GM12878 (cell line): Measurements from ENCODE around the gene ARVCF. TPM values are rescaled to one million over a fixed set of nuclear protein-coding genes. Genes with fewer than 3 reads are reported as not detected.

ENCODE experiments used
- ATAC-seq: fragments of 200-7000 bp; cut with Tn5 transposase; 3 replicates; pipeline ENCODE4 v1.9.1; 2020; ENCODE audit warnings: mild to moderate bottlenecking, moderate library complexity
- BruUV-seq: library from RNA; stranded (reverse); fragments of 400-500 nt; replicated peaks from 2 replicates; lab custom pipeline; 2021; lab: Mats Ljungman, UMichigan
- CTCF ChIA-PET: fragments of 300-600 bp; sonication (Branson Sonifier 250); formaldehyde crosslinking; extraction: SDS; loops from one replicate; lab custom pipeline; 2021; ENCODE audit warnings: inconsistent platforms; lab: Yijun Ruan, JAX
- POLR2A ChIA-PET: fragments of 350-600 bp; formaldehyde crosslinking; extraction: SDS; loops from one replicate; lab custom pipeline; 2021; ENCODE audit warnings: inconsistent platforms; lab: Charles Lee
- RAD21 ChIA-PET: fragments of 300-600 bp; sonication (Branson Sonifier 250); formaldehyde crosslinking; loops from one replicate; lab custom pipeline; 2023; ENCODE audit warnings: antibody characterized with exemption; ENCODE audit not compliant: unreplicated experiment; lab: Charles Lee
- SMC1A ChIA-PET: fragments of 300-600 bp; sonication (Branson Sonifier 250); formaldehyde crosslinking; loops from one replicate; lab custom pipeline; 2023; ENCODE audit not compliant: unreplicated experiment, uncharacterized antibody; lab: Charles Lee
- DNase-seq: peaks from one replicate; pipeline ENCODE4 v3.0.0-alpha.2; 2011; ENCODE audit warnings: low read depth, low spot score
- FAIRE-seq: peaks from 3 replicates; lab custom pipeline; 2011; peaks lifted over from hg19 to GRCh38; lab: Jason Lieb, UNC
- H2AFZ ChIP-seq: 2 replicates; pipeline ENCODE4 v1.6.0; 2011; ENCODE audit warnings: low read depth, low read length, control low read depth; ENCODE audit not compliant: control insufficient read depth
- H3K27ac ChIP-seq: 2 replicates; pipeline ENCODE4 v1.5.1; 2011; ENCODE audit warnings: control low read depth; ENCODE audit not compliant: control insufficient read depth, insufficient read depth
- H3K27me3 ChIP-seq, 2 experiments: replicated peaks in 1 of 2; 2 replicates each; pipeline versions ENCODE4 v1.6.0 to v1.6.1; 2011; ENCODE audit warnings: low read length in 1 of 2; ENCODE audit not compliant: control insufficient read depth in 2 of 2, insufficient read depth in 2 of 2
- H3K36me3 ChIP-seq, 2 experiments: 2 replicates each; pipeline ENCODE4 v1.5.1; 2011; ENCODE audit warnings: low read length in 1 of 2; ENCODE audit not compliant: control insufficient read depth in 2 of 2, insufficient read depth in 2 of 2
- H3K4me1 ChIP-seq: 2 replicates; pipeline ENCODE4 v1.6.1; 2011; ENCODE audit warnings: mild to moderate bottlenecking, low read length, moderate library complexity, mixed read lengths; ENCODE audit not compliant: control insufficient read depth, insufficient read depth
- H3K4me2 ChIP-seq: 2 replicates; pipeline ENCODE4 v1.6.0; 2011; ENCODE audit warnings: control low read depth; ENCODE audit not compliant: control insufficient read depth, insufficient read depth
- H3K4me3 ChIP-seq: fragments of 200-600 bp; sonication (generic); 2 replicates; pipeline ENCODE4 v1.5.1; 2016
- H3K79me2 ChIP-seq: 2 replicates; pipeline ENCODE4 v1.6.0; 2011; ENCODE audit warnings: low read length; ENCODE audit not compliant: control insufficient read depth, insufficient read depth
- H3K9ac ChIP-seq: 2 replicates; pipeline ENCODE4 v1.8.0; 2011; ENCODE audit warnings: low read length, control low read depth, mixed read lengths; ENCODE audit not compliant: control insufficient read depth, insufficient read depth
- H3K9me3 ChIP-seq: replicated peaks from 3 replicates; pipeline ENCODE4 v1.5.1; 2011; ENCODE audit warnings: mild to moderate bottlenecking, low read length; ENCODE audit not compliant: control insufficient read depth, insufficient read depth
- H4K20me1 ChIP-seq: 2 replicates; pipeline ENCODE4 v1.6.0; 2011; ENCODE audit not compliant: control insufficient read depth, insufficient read depth
- BACH1 ChIP-seq: fragments of 450-650 bp; IDR thresholded peaks from 2 replicates; pipeline ENCODE4 v1.6.1; 2017; ENCODE audit warnings: mild to moderate bottlenecking, borderline replicate concordance
- BCLAF1 ChIP-seq: fragments of 450-650 bp; IDR thresholded peaks from 2 replicates; pipeline ENCODE4 v1.6.1; 2017; ENCODE audit warnings: antibody characterized with exemption, mild to moderate bottlenecking, moderate library complexity
- BRCA1 ChIP-seq: IDR thresholded peaks from 2 replicates; pipeline ENCODE4 v1.6.1; 2011; ENCODE audit warnings: low read depth, low read length, improper control_type of control experiment
- EED ChIP-seq: sonication (generic); IDR thresholded peaks from 2 replicates; pipeline ENCODE4 v1.6.1; 2016; ENCODE audit warnings: antibody characterized with exemption, low read depth
- EGR1 ChIP-seq, 2 experiments: IDR thresholded peaks; 1 replicate in 1 of 2; 2 replicates in 1 of 2; pipeline ENCODE4 v1.6.1; 2011 to 2012; ENCODE audit warnings: low read depth in 2 of 2, low read length in 2 of 2, borderline replicate concordance in 1 of 2, mild to moderate bottlenecking in 1 of 2, moderate library complexity in 1 of 2
- GATAD2B ChIP-seq: fragments of 450-650 bp; conservative IDR thresholded peaks from 2 replicates; pipeline ENCODE4 v1.6.1; 2017; ENCODE audit warnings: low read depth, mild to moderate bottlenecking, moderate library complexity
- IRF5 ChIP-seq: fragments of 450-650 bp; IDR thresholded peaks from 2 replicates; pipeline ENCODE4 v1.6.1; 2017; ENCODE audit warnings: borderline replicate concordance
- LARP7 ChIP-seq: fragments of 450-650 bp; IDR thresholded peaks from 2 replicates; pipeline ENCODE4 v1.6.1; 2017; ENCODE audit warnings: mild to moderate bottlenecking
- PBX3 ChIP-seq: IDR thresholded peaks from 2 replicates; pipeline ENCODE4 v1.6.1; 2011; ENCODE audit warnings: mild to moderate bottlenecking, low read depth, low read length, moderate library complexity; ENCODE audit not compliant: insufficient replicate concordance
- SIX5 ChIP-seq: IDR thresholded peaks from 2 replicates; pipeline ENCODE4 v1.6.1; 2011; ENCODE audit warnings: mild to moderate bottlenecking, low read depth, low read length, moderate library complexity; ENCODE audit not compliant: severe bottlenecking
- STAT3 ChIP-seq: IDR thresholded peaks from 2 replicates; pipeline ENCODE4 v1.6.1; 2011; ENCODE audit warnings: low read depth, low read length, improper control_type of control experiment
- ZNF217 ChIP-seq: fragments of 450-650 bp; IDR thresholded peaks from 2 replicates; pipeline ENCODE4 v1.6.1; 2017; ENCODE audit warnings: antibody characterized with exemption, mild to moderate bottlenecking
- WGBS: methylation state at CpG from one replicate; pipeline ENCODE4 v1.1.6; 2016; ENCODE audit warnings: low lambda C conversion rate; ENCODE audit not compliant: insufficient replicate concordance, insufficient coverage; ENCODE audit errors: missing lambda C conversion rate; 5-methylcytosine and 5-hydroxymethylcytosine counted together
- in situ Hi-C: fragments of 300-500 bp; cut with MboI; formaldehyde crosslinking; loops from 9 replicates; pipeline ENCODE4 v1.14.3; 2018; ENCODE audit warnings: mixed read lengths
- intact Hi-C: fragments of 100-400 bp; cut with micrococcal nuclease; formaldehyde crosslinking; loops from one replicate; pipeline ENCODE4 v1.14.2; 2022; ENCODE audit not compliant: unreplicated experiment
- polyA plus RNA-seq, 11 experiments: library from polyadenylated mRNA; depleted of rRNA in 4 of 11; unstranded in 6 of 11; stranded (reverse) in 5 of 11; fragments of >200 nt; fragmentation: Nextera tagmentation in 4 of 11; fragmentation: Illumina TruSeq in 1 of 11; extraction: Ambion mirVana in 4 of 11; extraction: Trizol in 1 of 11; gene quantifications; 1 replicate in 1 of 11; 2 replicates in 10 of 11; pipeline versions ENCODE4 v1.2.1 to v1.2.3, GENCODE V29; 2011 to 2016; ENCODE audit warnings: inconsistent platforms in 2 of 11, missing spikeins in 2 of 11, low read depth in 1 of 11
- total RNA-seq, 4 experiments: library from RNA; depleted of rRNA in 3 of 4; stranded (reverse); fragments of >200 nt in 3 of 4; fragmentation: Illumina TruSeq in 1 of 4; extraction: Trizol in 1 of 4; gene quantifications; 2 replicates each; pipeline versions ENCODE4 v1.2.1 to v1.2.3, GENCODE V29; 2013 to 2021
- TF ChIP-seq, protein P1 (sequence below): fragments of 450-650 bp; formaldehyde crosslinking; IDR thresholded peaks from 2 replicates; pipeline ENCODE4 v1.5.0; 2022; ENCODE audit warnings: mild to moderate bottlenecking, missing genetic modification characterization
- TF ChIP-seq, protein P2 (sequence below): IDR thresholded peaks from 2 replicates; pipeline ENCODE4 v1.6.1; 2012; ENCODE audit warnings: low read depth, low read length, improper control_type of control experiment

The ARVCF gene
- total and polyA plus RNA-seq, 10 of the 15 experiments (the other 5 are each of a cell fraction or from before 2014, with no cell fraction given), result 0.13 to 1.9 (median 1.0) TPM; not detected in 2

GRCh38 chr22:19993926-19994325 lies 22.7 kb downstream of the ARVCF start:
- ChIA-PET CTCF (no interaction called here), SMC1A (no interaction called here), POLR2A (no interaction called here), RAD21 (no interaction called here)
- H3K4me3 ChIP-seq, result no peak overlapping the region
- H4K20me1 ChIP-seq, result no peaks in the 10 kb centered on the region
- intact Hi-C loops (no loop called here), in situ Hi-C loops (no loop called here)
- DNase-seq (no peak), ATAC-seq (no peak), FAIRE-seq (no peak)
- H3K9ac ChIP-seq, result no peak overlapping the region
- H3K79me2 ChIP-seq, result no peaks in the 10 kb centered on the region
- no peak overlapping the region for H3K27ac ChIP-seq
- 16% methylated on average over 7 of the region's 7 CpGs for WGBS
- BruUV-seq, result no TSS peak
- H2AFZ ChIP-seq, result no peak overlapping the region
- no peaks in the 10 kb centered on the region for H3K4me1 ChIP-seq
- H3K36me3 ChIP-seq, result no peaks in the 10 kb centered on the region
- no peaks in the 10 kb centered on the region; a peak in 3 of 4 replicates for H3K27me3 ChIP-seq
- no peak overlapping the region for H3K4me2 ChIP-seq
- H3K9me3 ChIP-seq, result no peaks in the 10 kb centered on the region
- TF ChIP-seq EED (no peak), BACH1 (no peak), ZNF217 (no peak), EGR1 (IDR thresholded peaks at IDR 0.05; ENCODE audit: borderline replicate concordance in 1 of 2, low read depth in 2 of 2, low read length in 2 of 2) (no peak), STAT3 (no peak), SIX5 (no peak), BCLAF1 (no peak), GATAD2B (no peak), LARP7 (no peak), PBX3 (no peak), IRF5 (no peak), BRCA1 (no peak)
- TF ChIP-seq, protein P1, sequence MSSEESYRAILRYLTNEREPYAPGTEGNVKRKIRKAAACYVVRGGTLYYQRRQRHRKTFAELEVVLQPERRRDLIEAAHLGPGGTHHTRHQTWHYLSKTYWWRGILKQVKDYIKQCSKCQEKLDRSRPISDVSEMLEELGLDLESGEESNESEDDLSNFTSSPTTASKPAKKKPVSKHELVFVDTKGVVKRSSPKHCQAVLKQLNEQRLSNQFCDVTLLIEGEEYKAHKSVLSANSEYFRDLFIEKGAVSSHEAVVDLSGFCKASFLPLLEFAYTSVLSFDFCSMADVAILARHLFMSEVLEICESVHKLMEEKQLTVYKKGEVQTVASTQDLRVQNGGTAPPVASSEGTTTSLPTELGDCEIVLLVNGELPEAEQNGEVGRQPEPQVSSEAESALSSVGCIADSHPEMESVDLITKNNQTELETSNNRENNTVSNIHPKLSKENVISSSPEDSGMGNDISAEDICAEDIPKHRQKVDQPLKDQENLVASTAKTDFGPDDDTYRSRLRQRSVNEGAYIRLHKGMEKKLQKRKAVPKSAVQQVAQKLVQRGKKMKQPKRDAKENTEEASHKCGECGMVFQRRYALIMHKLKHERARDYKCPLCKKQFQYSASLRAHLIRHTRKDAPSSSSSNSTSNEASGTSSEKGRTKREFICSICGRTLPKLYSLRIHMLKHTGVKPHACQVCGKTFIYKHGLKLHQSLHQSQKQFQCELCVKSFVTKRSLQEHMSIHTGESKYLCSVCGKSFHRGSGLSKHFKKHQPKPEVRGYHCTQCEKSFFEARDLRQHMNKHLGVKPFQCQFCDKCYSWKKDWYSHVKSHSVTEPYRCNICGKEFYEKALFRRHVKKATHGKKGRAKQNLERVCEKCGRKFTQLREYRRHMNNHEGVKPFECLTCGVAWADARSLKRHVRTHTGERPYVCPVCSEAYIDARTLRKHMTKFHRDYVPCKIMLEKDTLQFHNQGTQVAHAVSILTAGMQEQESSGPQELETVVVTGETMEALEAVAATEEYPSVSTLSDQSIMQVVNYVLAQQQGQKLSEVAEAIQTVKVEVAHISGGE (CRISPR knock-in tag), result no peak
- TF ChIP-seq, protein P2, sequence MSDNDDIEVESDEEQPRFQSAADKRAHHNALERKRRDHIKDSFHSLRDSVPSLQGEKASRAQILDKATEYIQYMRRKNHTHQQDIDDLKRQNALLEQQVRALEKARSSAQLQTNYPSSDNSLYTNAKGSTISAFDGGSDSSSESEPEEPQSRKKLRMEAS, result no peak
